Naive thymus-derived CD4-positive, alpha-beta T cell (primary cell): ENCODE data around the gene MYO1C. TPM values are rescaled to one million over a fixed set of nuclear protein-coding genes. Genes with fewer than 3 reads are reported as not detected.

Experiments used
- ATAC-seq: fragments of 150-1000 bp; cut with Tn5 transposase; 2 replicates; pipeline ENCODE4 v1.10.0; 2021; ENCODE audit warnings: mild to moderate bottlenecking, moderate library complexity
- CTCF ChIA-PET: fragments of 350-600 bp; sonication (Branson Sonifier 250); formaldehyde crosslinking; loops from one replicate; lab custom pipeline; 2021; ENCODE audit warnings: antibody characterized with exemption; lab: Charles Lee
- POLR2A ChIA-PET: fragments of 350-600 bp; sonication (Branson Sonifier 250); formaldehyde crosslinking; loops from one replicate; lab custom pipeline; 2021; ENCODE audit warnings: antibody characterized with exemption, inconsistent platforms; lab: Charles Lee
- DNase-seq, 9 donors: peaks; one replicate each; pipeline versions ENCODE4 v3.0.0 to v3.0.0-alpha.2; 2020 to 2022; ENCODE audit warnings: mixed read lengths in 1 of 9
- H3K27ac ChIP-seq: one replicate; pipeline ENCODE4 v1.7.0; 2013; ENCODE audit warnings: mild to moderate bottlenecking, low read depth, low read length, moderate library complexity
- H3K27me3 ChIP-seq, 2 donors: one replicate each; pipeline ENCODE4 v1.7.0; 2013; ENCODE audit warnings: low read length in 2 of 2, mild to moderate bottlenecking in 2 of 2, moderate library complexity in 2 of 2; ENCODE audit not compliant: control insufficient read depth in 2 of 2, insufficient read depth in 2 of 2
- H3K36me3 ChIP-seq, 3 experiments: 1 replicate in 2 of 3; 2 replicates in 1 of 3; pipeline ENCODE4 v1.7.0; 2013; ENCODE audit warnings: low read length in 3 of 3, mild to moderate bottlenecking in 3 of 3, moderate library complexity in 1 of 3; ENCODE audit not compliant: insufficient read depth in 3 of 3, control insufficient read depth in 2 of 3
- H3K4me1 ChIP-seq, 2 donors: one replicate each; pipeline ENCODE4 v1.7.0; 2013; ENCODE audit warnings: low read length in 2 of 2, mild to moderate bottlenecking in 2 of 2, moderate library complexity in 1 of 2; ENCODE audit not compliant: control insufficient read depth in 2 of 2, insufficient read depth in 2 of 2
- H3K4me3 ChIP-seq: 2 replicates; pipeline ENCODE4 v1.7.0; 2013; ENCODE audit warnings: mild to moderate bottlenecking, low read length
- H3K9me3 ChIP-seq, 3 experiments: 1 replicate in 2 of 3; 2 replicates in 1 of 3; pipeline ENCODE4 v1.7.0; 2013; ENCODE audit warnings: low read length in 3 of 3; ENCODE audit not compliant: control insufficient read depth in 2 of 3
- H3K27ac Mint-ChIP-seq, 9 donors: one replicate each; pipeline ENCODE4 v1.8.0; 2020 to 2022; ENCODE audit warnings: mixed read lengths in 9 of 9, mild to moderate bottlenecking in 8 of 9, moderate library complexity in 5 of 9, inconsistent platforms in 2 of 9
- H3K27me3 Mint-ChIP-seq, 5 donors: one replicate each; pipeline ENCODE4 v1.8.0; 2021 to 2022; ENCODE audit warnings: mixed read lengths in 5 of 5, mild to moderate bottlenecking in 1 of 5
- H3K36me3 Mint-ChIP-seq, 5 donors: one replicate each; pipeline ENCODE4 v1.8.0; 2020 to 2022; ENCODE audit warnings: mixed read lengths in 5 of 5, mild to moderate bottlenecking in 3 of 5, inconsistent platforms in 1 of 5
- H3K4me1 Mint-ChIP-seq, 7 donors: one replicate each; pipeline ENCODE4 v1.8.0; 2020 to 2022; ENCODE audit warnings: mixed read lengths in 7 of 7, mild to moderate bottlenecking in 3 of 7, inconsistent platforms in 1 of 7
- H3K4me3 Mint-ChIP-seq, 10 donors: one replicate each; pipeline ENCODE4 v1.8.0; 2020 to 2022; ENCODE audit warnings: mild to moderate bottlenecking in 10 of 10, mixed read lengths in 10 of 10, moderate library complexity in 6 of 10, inconsistent platforms in 2 of 10
- H3K9me3 Mint-ChIP-seq, 11 donors: one replicate each; pipeline ENCODE4 v1.8.0; 2020 to 2022; ENCODE audit warnings: mixed read lengths in 11 of 11, mild to moderate bottlenecking in 4 of 11, inconsistent platforms in 1 of 11, moderate library complexity in 1 of 11
- intact Hi-C, 2 donors: fragments of 100-400 bp; cut with micrococcal nuclease; formaldehyde crosslinking; loops; one replicate each; pipeline ENCODE4 v1.15.1; 2023
- polyA plus RNA-seq, 2 donors: library from polyadenylated mRNA; unstranded; fragments of 300-500 nt; fragmentation: Illumina TruSeq; gene quantifications; one replicate each; pipeline ENCODE4 v1.2.3, GENCODE V29; 2021
- total RNA-seq, 6 experiments: library from RNA in 5 of 6; stranded (reverse) in 5 of 6; gene quantifications; 1 replicate in 5 of 6; 2 replicates in 1 of 6; pipeline ENCODE4 v1.2.3 and lab custom pipeline; 2021 to 2026

MYO1C gene
- total and polyA plus RNA-seq, 7 experiments from 2014 or later = 4.4 to 37.0 (median 15.0) TPM

GRCh38 chr17:1475321-1475854 lies 17.1 kb downstream of the MYO1C start:
- no peak overlapping the region for H3K4me3 Mint-ChIP-seq
- H3K9me3 ChIP-seq = no peaks in the 10 kb centered on the region
- peaks cover 0 to 34% (median 0%) of the 10 kb centered on the region in 3 experiments for H3K36me3 ChIP-seq
- peak overlapping the region in 1 of 9 donors; percentile 16 for H3K27ac Mint-ChIP-seq
- H3K4me1 Mint-ChIP-seq = peaks cover 15 to 19% (median 18%) of the 10 kb centered on the region in 7 donors
- peaks cover 0 to 12% (median 0%) of the 10 kb centered on the region in 5 donors for H3K36me3 Mint-ChIP-seq
- ATAC-seq (no peak), DNase-seq (no peak)
- no peak overlapping the region for H3K27ac ChIP-seq
- H3K9me3 Mint-ChIP-seq = peaks cover 0 to 1% (median 0%) of the 10 kb centered on the region in 11 donors
- intact Hi-C loops = no loop called here
- peaks cover 0 to 7% of the 10 kb centered on the region in 2 donors for H3K4me1 ChIP-seq
- H3K27me3 Mint-ChIP-seq = no peaks in the 10 kb centered on the region
- POLR2A ChIA-PET = no interaction called here
- CTCF ChIA-PET = no interaction called here
- no peaks in the 10 kb centered on the region for H3K27me3 ChIP-seq
- H3K4me3 ChIP-seq = no peak overlapping the region

- Histone ChIP-seq H3K4me3 (no peak overlapping the region), H3K36me3 (peaks cover 0 to 34% (median 0%) of the 10 kb centered on the region in 3 experiments), H3K27me3 (no peaks in the 10 kb centered on the region), H3K27ac (no peak overlapping the region), H3K4me1 (peaks cover 0 to 7% of the 10 kb centered on the region in 2 donors), H3K9me3 (no peaks in the 10 kb centered on the region)
- H3K4me1 Mint-ChIP-seq = peaks cover 15 to 19% (median 18%) of the 10 kb centered on the region in 7 donors
- peaks cover 0 to 12% (median under 1%) of the 10 kb centered on the region in 5 donors for H3K36me3 Mint-ChIP-seq
- H3K27me3 Mint-ChIP-seq = no peaks in the 10 kb centered on the region
- H3K9me3 Mint-ChIP-seq = peaks cover 0 to 1% (median 0%) of the 10 kb centered on the region in 11 donors
- ChIA-PET POLR2A (no interaction called here), CTCF (interaction anchor here (0.7 kb wide), 1 partner anchor 12 kb away, joined by 3 read pairs; no protein-coding TSS in a partner anchor)
- no peak for DNase-seq
- H3K4me3 Mint-ChIP-seq = no peak overlapping the region
- intact Hi-C loops = loop anchor here in 1 of 2 donors (5.0 kb wide), 1 partner anchor 43 kb away; the partner anchor contains the start of gene INPP5K
- no peak overlapping the region for H3K27ac Mint-ChIP-seq
- no peak for ATAC-seq
Measured at GRCh38 chr17:1474402-1475189, 17.9 kb downstream of the MYO1C start.

- H3K9me3 Mint-ChIP-seq = peaks cover 0 to 4% (median 0%) of the 10 kb centered on the region in 11 donors
- peaks cover 0 to 19% (median 8%) of the 10 kb centered on the region in 5 donors for H3K36me3 Mint-ChIP-seq
- H3K27me3 Mint-ChIP-seq = no peaks in the 10 kb centered on the region
- ChIA-PET POLR2A (interaction anchor here (0.6 kb wide), 1 partner anchor 16 kb away, joined by 3 read pairs; no protein-coding TSS in a partner anchor), CTCF (no interaction called here)
- peak; percentile 86 for ATAC-seq
- peaks cover 0 to 35% (median 0%) of the 10 kb centered on the region in 3 experiments for H3K36me3 ChIP-seq
- intact Hi-C loops = loop anchor here in 1 of 2 donors (1.0 to 5.0 kb wide), 3 partner anchors 13 to 109 kb away; partner anchors contain the start of gene INPP5K
- H3K4me3 Mint-ChIP-seq = peak overlapping the region in 6 of 10 donors; percentile 22 to 57 (median 49)
- no peaks in the 10 kb centered on the region for H3K27me3 ChIP-seq
- H3K4me1 ChIP-seq = peaks cover 0 to 7% of the 10 kb centered on the region in 2 donors
- peak in 5 of 9 donors; percentile 48 to 71 (median 60) for DNase-seq
- H3K9me3 ChIP-seq = no peaks in the 10 kb centered on the region
- peak overlapping the region in 8 of 9 donors; percentile 66 to 91 (median 76) for H3K27ac Mint-ChIP-seq
- no peak overlapping the region for H3K4me3 ChIP-seq
- no peak overlapping the region for H3K27ac ChIP-seq
- H3K4me1 Mint-ChIP-seq = peaks cover 15 to 19% (median 18%) of the 10 kb centered on the region in 7 donors
Measured at GRCh38 chr17:1473841-1474240, 18.6 kb downstream of the MYO1C start.

GRCh38 chr17:1473170-1473569 lies 19.3 kb downstream of the MYO1C start:
- Mint-ChIP-seq H3K4me3 (peak overlapping the region in 3 of 10 donors; percentile 11 to 57 (median 47)), H3K27ac (peak overlapping the region in 5 of 9 donors; percentile 15 to 76 (median 68)), H3K4me1 (peaks cover 15 to 19% (median 18%) of the 10 kb centered on the region in 7 donors), H3K36me3 (peaks cover 0 to 24% (median 11%) of the 10 kb centered on the region in 5 donors), H3K27me3 (no peaks in the 10 kb centered on the region), H3K9me3 (peaks cover 0 to 6% (median 0%) of the 10 kb centered on the region in 11 donors)
- Histone ChIP-seq H3K36me3 (peaks cover 0 to 37% (median 0%) of the 10 kb centered on the region in 3 experiments), H3K27me3 (no peaks in the 10 kb centered on the region), H3K4me1 (peaks cover 0 to 7% of the 10 kb centered on the region in 2 donors), H3K4me3 (no peak overlapping the region), H3K9me3 (no peaks in the 10 kb centered on the region), H3K27ac (no peak overlapping the region)
- intact Hi-C loops = loop anchor here in 1 of 2 donors (1.0 to 5.0 kb wide), 3 partner anchors 14 to 108 kb away; partner anchors contain the start of gene INPP5K
- DNase-seq (no peak), ATAC-seq (peak; percentile 65)
- ChIA-PET POLR2A (interaction anchor here (0.6 kb wide), 2 partner anchors 15 to 179 kb away, joined by 3 read pairs; no protein-coding TSS in a partner anchor), CTCF (interaction anchor here (1.4 kb wide), 1 partner anchor 108 kb away, joined by 5 read pairs; no protein-coding TSS in a partner anchor)

GRCh38 chr17:1471911-1472821 lies 20.3 kb downstream of the MYO1C start:
- Mint-ChIP-seq H3K9me3 (peaks cover 0 to 6% (median 0%) of the 10 kb centered on the region in 11 donors), H3K27me3 (no peaks in the 10 kb centered on the region), H3K27ac (peak overlapping the region in 1 of 9 donors; percentile 49), H3K4me1 (peaks cover 15 to 19% (median 18%) of the 10 kb centered on the region in 7 donors), H3K4me3 (peak overlapping the region in 1 of 10 donors; percentile 57), H3K36me3 (peaks cover 0 to 23% (median 11%) of the 10 kb centered on the region in 5 donors)
- ATAC-seq (no peak), DNase-seq (no peak)
- H3K36me3 ChIP-seq = peaks cover 0 to 27% (median 0%) of the 10 kb centered on the region in 3 experiments
- H3K4me3 ChIP-seq = no peak overlapping the region
- ChIA-PET CTCF (interaction anchor here (1.4 kb wide), 1 partner anchor 107 kb away, joined by 5 read pairs; no protein-coding TSS in a partner anchor), POLR2A (interaction anchor here (0.9 kb wide), 1 partner anchor 16 kb away, joined by 3 read pairs; the partner anchor contains the start of gene CRK)
- peaks cover 0 to 7% of the 10 kb centered on the region in 2 donors for H3K4me1 ChIP-seq
- intact Hi-C loops = loop anchor here in 1 of 2 donors (2.0 to 5.0 kb wide), 2 partner anchors 15 to 45 kb away; partner anchors contain the start of gene INPP5K
- H3K27me3 ChIP-seq = no peaks in the 10 kb centered on the region
- H3K9me3 ChIP-seq = no peaks in the 10 kb centered on the region
- no peak overlapping the region for H3K27ac ChIP-seq
